C4-2B (cell line): ENCODE data around the gene TMEM82.

Experiments
- H3K27ac ChIP-seq: fragments of 450-650 bp; 2 replicates; pipeline ENCODE4 v1.5.1; 2017
- ZFX ChIP-seq: fragments of 450-650 bp; IDR thresholded peaks from 2 replicates; pipeline ENCODE4 v1.6.1; 2017
- TF ChIP-seq, protein P1 (sequence below): fragments of 450-650 bp; conservative IDR thresholded peaks from 2 replicates; pipeline ENCODE4 v1.5.1; 2017; ENCODE audit warnings: mild to moderate bottlenecking

The TMEM82 gene

DNA sequence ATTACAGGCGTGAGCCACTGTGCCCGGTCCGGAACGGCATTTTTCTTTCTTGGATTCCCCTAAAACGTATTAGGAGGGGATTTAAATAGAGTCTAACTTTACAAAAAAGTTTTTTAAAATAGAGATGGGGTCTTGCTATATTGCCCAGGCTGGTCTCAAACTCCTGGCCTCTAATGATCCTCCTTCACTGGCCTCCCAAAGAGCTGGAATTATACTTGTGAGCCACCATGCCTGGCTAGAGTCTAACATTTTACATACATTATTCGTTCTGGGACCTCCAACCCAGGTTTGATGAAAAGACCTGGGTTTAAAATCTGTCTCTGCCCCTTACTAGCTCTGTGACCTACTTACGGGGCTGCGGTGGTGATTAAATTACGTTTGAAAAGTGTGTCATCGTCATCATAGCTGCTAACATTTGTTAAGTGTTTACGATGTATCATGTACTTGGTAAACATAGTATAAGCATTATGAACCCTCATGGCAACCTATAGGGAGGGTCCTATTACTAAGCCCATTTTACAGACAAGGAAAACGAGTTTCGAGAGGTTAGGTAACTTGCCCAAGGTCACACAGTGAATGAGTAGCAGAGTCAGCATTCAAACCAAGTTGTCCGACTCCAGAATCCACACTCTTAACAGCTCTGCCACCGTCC is 33.7 kb upstream of the TMEM82 start:
- H3K27ac ChIP-seq = no peak overlapping the region
- TF ChIP-seq ZFX = no peak
- TF ChIP-seq, protein P1, sequence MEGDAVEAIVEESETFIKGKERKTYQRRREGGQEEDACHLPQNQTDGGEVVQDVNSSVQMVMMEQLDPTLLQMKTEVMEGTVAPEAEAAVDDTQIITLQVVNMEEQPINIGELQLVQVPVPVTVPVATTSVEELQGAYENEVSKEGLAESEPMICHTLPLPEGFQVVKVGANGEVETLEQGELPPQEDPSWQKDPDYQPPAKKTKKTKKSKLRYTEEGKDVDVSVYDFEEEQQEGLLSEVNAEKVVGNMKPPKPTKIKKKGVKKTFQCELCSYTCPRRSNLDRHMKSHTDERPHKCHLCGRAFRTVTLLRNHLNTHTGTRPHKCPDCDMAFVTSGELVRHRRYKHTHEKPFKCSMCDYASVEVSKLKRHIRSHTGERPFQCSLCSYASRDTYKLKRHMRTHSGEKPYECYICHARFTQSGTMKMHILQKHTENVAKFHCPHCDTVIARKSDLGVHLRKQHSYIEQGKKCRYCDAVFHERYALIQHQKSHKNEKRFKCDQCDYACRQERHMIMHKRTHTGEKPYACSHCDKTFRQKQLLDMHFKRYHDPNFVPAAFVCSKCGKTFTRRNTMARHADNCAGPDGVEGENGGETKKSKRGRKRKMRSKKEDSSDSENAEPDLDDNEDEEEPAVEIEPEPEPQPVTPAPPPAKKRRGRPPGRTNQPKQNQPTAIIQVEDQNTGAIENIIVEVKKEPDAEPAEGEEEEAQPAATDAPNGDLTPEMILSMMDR = no peak

DNA sequence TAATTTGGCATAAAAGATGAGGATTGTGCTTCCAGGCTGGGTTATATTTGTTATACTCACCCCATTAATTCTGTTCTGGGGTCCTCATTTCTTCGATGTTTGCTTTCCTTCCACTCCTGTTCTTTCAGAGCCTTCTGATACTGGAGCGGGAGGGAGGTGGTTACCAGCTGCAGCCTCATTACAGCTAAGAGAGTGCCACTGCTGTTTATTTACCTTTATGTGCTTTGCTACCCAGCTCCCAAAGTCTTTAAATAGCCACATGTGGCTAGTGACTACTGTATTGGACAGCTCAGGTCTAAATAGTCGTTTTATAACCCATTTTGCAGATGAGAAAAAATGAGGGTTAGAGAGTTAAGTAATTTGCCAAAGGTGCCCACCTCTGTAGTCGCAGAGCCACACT is 33.1 kb upstream of the TMEM82 start:
- TF ChIP-seq, protein P1 = no peak
- TF ChIP-seq ZFX = no peak
- H3K27ac ChIP-seq = no peak overlapping the region

DNA sequence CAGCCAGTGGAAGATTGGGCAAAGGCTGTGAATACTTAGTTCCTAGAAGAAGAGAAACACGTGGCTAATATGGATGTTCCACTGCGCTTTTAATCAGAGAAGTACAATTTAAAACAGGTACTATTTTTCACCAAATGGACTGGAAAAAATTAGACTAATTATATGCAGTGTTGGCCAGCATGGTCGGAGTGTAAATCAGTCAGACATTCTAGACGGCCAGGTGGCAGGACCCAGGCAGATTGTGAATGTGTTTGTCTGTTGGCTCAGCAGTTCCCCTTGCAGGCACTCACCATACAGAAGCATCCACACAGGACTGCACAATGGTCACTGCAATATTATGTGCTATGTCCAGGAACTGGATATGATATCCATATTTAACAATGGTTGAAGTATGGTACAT is 30.1 kb upstream of the TMEM82 start:
- TF ChIP-seq, protein P1 = no peak
- no peak for TF ChIP-seq ZFX
- H3K27ac ChIP-seq = no peak overlapping the region

DNA sequence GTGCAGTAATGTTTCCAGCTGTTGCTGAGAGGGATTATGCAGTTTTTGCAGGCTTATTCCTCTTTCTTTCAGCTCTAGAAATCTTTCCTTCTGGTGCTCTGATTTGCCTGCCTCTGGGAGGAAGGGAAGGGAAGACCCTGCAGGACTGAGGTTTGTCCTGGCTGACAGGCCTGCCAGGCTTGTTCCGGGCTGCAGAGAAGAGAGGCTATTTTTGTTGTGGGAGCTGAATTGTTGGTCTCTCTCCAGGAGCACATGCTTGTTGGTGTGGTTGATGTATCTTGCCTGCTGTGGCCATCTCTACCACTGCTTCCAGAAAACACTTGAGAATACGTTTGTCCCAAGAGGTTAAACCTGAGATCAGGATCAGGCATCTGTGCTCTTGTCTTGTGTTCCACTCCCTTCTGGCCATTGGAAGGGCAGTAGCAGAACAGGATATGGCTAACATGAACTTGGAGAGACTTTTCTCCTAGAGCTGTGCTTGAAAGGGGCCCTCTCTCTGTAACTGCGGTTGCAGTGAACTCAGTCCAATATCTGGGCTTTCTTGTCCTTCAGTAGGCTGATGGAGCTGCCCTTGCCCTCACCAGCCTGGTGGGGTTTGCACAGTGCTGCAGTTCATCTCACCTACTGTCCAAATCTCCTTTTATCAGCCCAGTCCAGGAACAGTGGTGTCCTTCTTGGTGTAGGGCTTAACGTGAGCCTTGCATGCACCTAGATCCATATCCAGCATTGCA is 27.7 kb upstream of the TMEM82 start:
- no peak overlapping the region for H3K27ac ChIP-seq
- TF ChIP-seq, protein P1 = no peak
- no peak for TF ChIP-seq ZFX

DNA sequence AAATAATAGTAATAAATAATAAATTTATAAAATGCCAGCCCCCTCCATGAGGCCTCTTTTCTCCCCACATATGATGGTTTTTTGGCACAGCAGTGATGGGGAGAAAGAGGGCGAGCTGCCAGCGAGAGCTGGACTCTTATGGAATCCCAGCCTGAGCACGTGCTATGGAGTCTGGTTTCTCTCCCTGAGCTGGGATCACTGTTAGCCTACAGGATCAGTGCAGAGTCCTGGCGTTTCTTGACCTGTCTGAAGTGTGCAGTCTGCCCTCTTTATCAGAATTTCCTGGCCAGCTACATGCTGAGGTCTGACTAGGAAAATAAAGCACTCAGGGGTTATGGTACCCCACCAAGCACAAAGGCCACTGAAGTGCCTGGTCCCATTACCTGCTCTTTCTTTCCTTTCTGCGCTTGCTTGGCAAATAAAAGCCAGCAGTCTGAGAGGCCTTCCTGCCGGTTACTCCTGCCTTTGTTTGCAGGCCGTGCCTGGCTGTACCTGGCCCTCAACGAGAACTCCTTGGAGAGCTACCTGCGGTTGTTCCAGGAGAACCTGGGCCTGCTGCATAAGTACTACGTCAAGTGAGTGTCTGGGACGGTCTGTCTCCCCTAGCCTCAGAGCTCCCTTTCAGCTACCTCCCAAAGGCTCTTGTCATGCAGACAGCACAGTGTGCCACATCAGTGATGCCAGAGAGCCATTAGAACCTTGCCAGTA is 24.7 kb upstream of the TMEM82 start:
- H3K27ac ChIP-seq = no peak overlapping the region
- no peak for TF ChIP-seq ZFX
- TF ChIP-seq, protein P1 = no peak

DNA sequence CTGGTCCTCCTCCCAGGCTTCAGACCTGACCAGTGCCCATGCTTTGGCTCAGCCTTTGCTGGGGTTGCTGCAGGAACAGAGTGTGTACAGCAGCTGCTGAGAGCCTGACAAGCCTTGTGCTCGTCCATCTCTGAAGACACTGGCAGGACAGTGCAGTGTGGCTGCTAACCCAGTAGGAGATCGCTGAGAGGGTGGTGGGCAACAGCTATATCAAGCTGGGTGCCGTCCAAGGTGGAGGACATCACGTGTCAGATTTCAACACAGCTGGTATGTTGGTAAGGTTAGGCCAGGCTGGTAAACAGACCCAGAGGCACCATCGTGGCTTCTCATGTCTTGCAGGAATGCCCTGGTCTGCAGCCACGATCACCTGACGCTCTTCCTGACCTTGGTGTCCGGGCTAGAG is 24.1 kb upstream of the TMEM82 start:
- no peak overlapping the region for H3K27ac ChIP-seq

More for the DNA sequence above, 24.1 kb upstream of the TMEM82 start:
- TF ChIP-seq ZFX = no peak
- TF ChIP-seq, protein P1 = no peak
